Endothelial cell (in vitro differentiated cells): Measurements from ENCODE around the gene CACNA1A. TPM values are rescaled to one million over a fixed set of nuclear protein-coding genes. Genes with fewer than 3 reads are reported as not detected.

Experiments
- DNase-seq: peaks from one replicate; pipeline ENCODE4 v3.0.0; 2021; ENCODE audit warnings: low spot score
- H3K27ac Mint-ChIP-seq: one replicate; pipeline ENCODE4 v1.8.0; 2021; ENCODE audit warnings: mixed read lengths, inconsistent platforms; ENCODE audit not compliant: unreplicated experiment
- H3K27me3 Mint-ChIP-seq: one replicate; pipeline ENCODE4 v1.8.0; 2021; ENCODE audit warnings: mild to moderate bottlenecking, moderate library complexity, mixed read lengths, inconsistent platforms; ENCODE audit not compliant: unreplicated experiment
- H3K36me3 Mint-ChIP-seq: one replicate; pipeline ENCODE4 v1.8.0; 2021; ENCODE audit warnings: mild to moderate bottlenecking, low read depth, mixed read lengths, inconsistent platforms; ENCODE audit not compliant: unreplicated experiment
- H3K4me1 Mint-ChIP-seq: one replicate; pipeline ENCODE4 v1.8.0; 2021; ENCODE audit warnings: mild to moderate bottlenecking, mixed read lengths, inconsistent platforms; ENCODE audit not compliant: unreplicated experiment
- H3K4me3 Mint-ChIP-seq: one replicate; pipeline ENCODE4 v1.8.0; 2021; ENCODE audit warnings: mild to moderate bottlenecking, mixed read lengths, inconsistent platforms; ENCODE audit not compliant: unreplicated experiment
- H3K9me3 Mint-ChIP-seq: one replicate; pipeline ENCODE4 v1.8.0; 2021; ENCODE audit warnings: mixed read lengths, inconsistent platforms; ENCODE audit not compliant: unreplicated experiment
- total RNA-seq: library from RNA; stranded (reverse); fragmentation: NEBNext Ultra II Directional; extraction: Animal tissue kit (Norgen Biotek cat#: 25700); gene quantifications from one replicate; pipeline ENCODE4 v1.2.1, GENCODE V29; 2021; ENCODE audit not compliant: unreplicated experiment
- TF ChIP-seq, protein P1 (sequence below): fragments of 200-600 bp; sonication (generic); IDR thresholded peaks from one replicate; pipeline ENCODE4 v1.5.0; 2021; ENCODE audit warnings: antibody characterized with exemption; ENCODE audit not compliant: unreplicated experiment

CACNA1A gene
- total RNA-seq, 1 donor from 2014 or later = 9.0 TPM

DNA sequence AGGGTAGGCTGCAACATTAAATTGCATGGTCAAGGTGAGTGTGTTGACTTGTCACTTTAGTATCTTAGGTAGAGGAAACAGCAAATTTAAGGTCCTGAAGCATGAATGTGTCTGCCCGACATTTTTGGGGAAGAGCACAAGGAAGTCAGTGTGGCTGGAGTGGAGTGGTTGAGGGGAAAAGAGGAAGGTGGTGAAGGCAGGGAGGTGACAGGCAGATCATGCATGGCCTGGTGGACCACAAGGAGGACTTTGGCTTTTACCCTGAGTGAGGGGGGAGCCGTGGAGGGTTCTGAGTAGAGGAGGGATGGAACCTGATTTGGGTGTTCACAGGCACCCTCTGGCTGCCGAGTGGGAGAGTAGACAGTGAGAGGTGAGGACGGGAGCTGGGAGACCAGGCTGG lies 188.1 kb downstream of the CACNA1A start:
- H3K27me3 Mint-ChIP-seq = peaks cover 6% of the 10 kb centered on the region
- H3K27ac Mint-ChIP-seq = no peak overlapping the region
- DNase-seq = no peak
- H3K4me1 Mint-ChIP-seq = no peaks in the 10 kb centered on the region
- TF ChIP-seq, protein P1, sequence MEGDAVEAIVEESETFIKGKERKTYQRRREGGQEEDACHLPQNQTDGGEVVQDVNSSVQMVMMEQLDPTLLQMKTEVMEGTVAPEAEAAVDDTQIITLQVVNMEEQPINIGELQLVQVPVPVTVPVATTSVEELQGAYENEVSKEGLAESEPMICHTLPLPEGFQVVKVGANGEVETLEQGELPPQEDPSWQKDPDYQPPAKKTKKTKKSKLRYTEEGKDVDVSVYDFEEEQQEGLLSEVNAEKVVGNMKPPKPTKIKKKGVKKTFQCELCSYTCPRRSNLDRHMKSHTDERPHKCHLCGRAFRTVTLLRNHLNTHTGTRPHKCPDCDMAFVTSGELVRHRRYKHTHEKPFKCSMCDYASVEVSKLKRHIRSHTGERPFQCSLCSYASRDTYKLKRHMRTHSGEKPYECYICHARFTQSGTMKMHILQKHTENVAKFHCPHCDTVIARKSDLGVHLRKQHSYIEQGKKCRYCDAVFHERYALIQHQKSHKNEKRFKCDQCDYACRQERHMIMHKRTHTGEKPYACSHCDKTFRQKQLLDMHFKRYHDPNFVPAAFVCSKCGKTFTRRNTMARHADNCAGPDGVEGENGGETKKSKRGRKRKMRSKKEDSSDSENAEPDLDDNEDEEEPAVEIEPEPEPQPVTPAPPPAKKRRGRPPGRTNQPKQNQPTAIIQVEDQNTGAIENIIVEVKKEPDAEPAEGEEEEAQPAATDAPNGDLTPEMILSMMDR = no peak
- H3K4me3 Mint-ChIP-seq = no peak overlapping the region
- peaks cover 13% of the 10 kb centered on the region for H3K36me3 Mint-ChIP-seq
- H3K9me3 Mint-ChIP-seq = no peaks in the 10 kb centered on the region

DNA sequence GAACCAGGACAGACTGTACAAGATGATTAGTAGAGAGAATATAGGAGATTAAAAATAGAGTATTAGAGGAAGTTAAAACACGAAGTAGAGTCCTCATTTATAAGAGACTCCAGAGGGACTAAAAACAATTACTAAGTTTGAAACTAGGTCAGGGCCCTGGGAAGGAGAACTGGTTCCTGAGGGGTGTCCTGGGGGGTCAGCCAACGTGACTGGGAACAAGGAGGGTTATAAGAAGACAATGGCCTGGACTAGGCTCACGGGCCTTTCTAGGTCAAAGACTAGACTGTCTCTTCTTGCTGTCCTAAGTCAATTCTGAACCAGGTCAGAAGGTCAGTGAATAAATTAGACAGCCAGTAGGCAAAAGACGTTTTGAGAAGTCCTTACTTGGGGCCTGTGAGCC lies 190.8 kb downstream of the CACNA1A start:
- no peak for DNase-seq
- H3K36me3 Mint-ChIP-seq = peaks cover 13% of the 10 kb centered on the region
- H3K27ac Mint-ChIP-seq = no peak overlapping the region
- H3K9me3 Mint-ChIP-seq = no peaks in the 10 kb centered on the region
- TF ChIP-seq, protein P1 = no peak
- no peaks in the 10 kb centered on the region for H3K4me1 Mint-ChIP-seq
- no peak overlapping the region for H3K4me3 Mint-ChIP-seq
- peaks cover 6% of the 10 kb centered on the region for H3K27me3 Mint-ChIP-seq

DNA sequence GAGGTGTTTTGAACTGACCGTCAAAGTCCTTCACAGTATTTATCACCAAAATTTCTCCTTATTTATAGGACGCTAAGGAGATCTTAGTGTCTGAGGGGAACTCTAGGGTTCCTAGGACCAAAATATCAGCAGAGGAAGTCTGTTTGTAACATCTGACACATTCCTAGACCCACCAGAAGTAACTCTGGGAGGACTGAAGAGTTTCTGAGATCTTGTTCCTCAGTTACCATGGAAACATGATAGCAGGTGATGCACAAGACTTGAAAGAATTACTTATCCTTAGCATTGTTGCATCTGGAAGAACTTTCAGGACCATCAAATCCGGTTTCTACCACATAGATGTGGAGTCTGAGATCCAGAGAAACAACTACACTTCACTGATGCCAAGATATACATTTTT lies 191.5 kb downstream of the CACNA1A start:
- no peaks in the 10 kb centered on the region for H3K4me1 Mint-ChIP-seq
- no peaks in the 10 kb centered on the region for H3K9me3 Mint-ChIP-seq
- TF ChIP-seq, protein P1 = no peak
- no peak for DNase-seq
- H3K27me3 Mint-ChIP-seq = peaks cover 6% of the 10 kb centered on the region
- H3K4me3 Mint-ChIP-seq = no peak overlapping the region
- peaks cover 13% of the 10 kb centered on the region for H3K36me3 Mint-ChIP-seq
- no peak overlapping the region for H3K27ac Mint-ChIP-seq

DNA sequence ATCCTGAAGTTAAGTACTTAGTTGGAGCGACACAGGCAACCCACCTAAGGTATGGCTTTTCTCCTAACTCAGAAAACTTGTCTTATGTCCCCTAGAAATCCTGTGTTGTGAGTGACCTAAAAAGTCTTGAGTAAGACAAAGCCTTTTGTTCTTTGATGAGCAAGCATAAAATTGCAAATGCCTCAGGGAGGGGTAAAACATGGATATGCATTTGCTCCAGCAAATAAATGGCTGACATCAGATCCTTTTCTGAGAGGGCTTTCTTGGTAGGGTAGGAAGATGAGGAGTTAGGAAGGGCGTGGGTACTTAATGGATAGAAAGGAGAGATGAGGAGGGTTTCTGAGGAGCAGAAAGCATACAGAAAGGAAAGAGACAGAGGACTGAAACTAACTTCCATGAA lies 192.4 kb downstream of the CACNA1A start:
- H3K9me3 Mint-ChIP-seq = no peaks in the 10 kb centered on the region
- H3K36me3 Mint-ChIP-seq = peaks cover 13% of the 10 kb centered on the region
- TF ChIP-seq, protein P1 = no peak
- no peak overlapping the region for H3K4me3 Mint-ChIP-seq
- no peaks in the 10 kb centered on the region for H3K4me1 Mint-ChIP-seq
- no peak for DNase-seq
- H3K27me3 Mint-ChIP-seq = peaks cover 3% of the 10 kb centered on the region
- no peak overlapping the region for H3K27ac Mint-ChIP-seq

DNA sequence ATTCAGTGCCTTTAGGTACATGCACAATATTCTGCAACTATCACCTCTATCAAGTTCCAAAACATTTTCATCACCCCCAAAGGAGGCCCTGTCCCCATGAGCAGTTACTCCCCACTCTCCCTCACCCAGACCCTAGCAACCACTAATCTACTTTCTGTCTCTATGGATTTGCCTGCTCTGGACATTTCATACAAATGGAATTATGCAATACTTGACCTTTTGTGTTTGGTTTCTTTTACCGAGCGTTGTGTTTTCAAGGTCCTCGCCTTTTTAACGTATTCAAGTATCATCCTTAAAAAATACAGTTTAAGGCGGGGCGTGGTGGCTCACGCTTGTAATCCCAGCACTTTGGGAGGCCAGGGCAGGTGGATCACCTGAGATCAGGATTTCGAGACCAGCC lies 196.4 kb downstream of the CACNA1A start:
- H3K9me3 Mint-ChIP-seq = no peaks in the 10 kb centered on the region
- peaks cover 2% of the 10 kb centered on the region for H3K27me3 Mint-ChIP-seq
- H3K4me3 Mint-ChIP-seq = no peak overlapping the region
- TF ChIP-seq, protein P1 = no peak
- H3K36me3 Mint-ChIP-seq = peaks cover 4% of the 10 kb centered on the region
- no peaks in the 10 kb centered on the region for H3K4me1 Mint-ChIP-seq
- H3K27ac Mint-ChIP-seq = no peak overlapping the region
- DNase-seq = no peak
